GM18519 (cell line): ENCODE data around the gene OR10J4.
"Not testable (repeated sequence)": the region's sequence is repeated elsewhere in the genome, so short reads cannot be mapped to it uniquely, and the experiment has no call there.

Source experiments
- ATAC-seq: cut with Tn5 transposase; IDR thresholded peaks from one replicate; pipeline ENCODE4 v1.9.1; 2021; ENCODE audit warnings: mild to moderate bottlenecking, moderate library complexity; ENCODE audit not compliant: unreplicated experiment, low FRiP score

Gene OR10J4

DNA sequence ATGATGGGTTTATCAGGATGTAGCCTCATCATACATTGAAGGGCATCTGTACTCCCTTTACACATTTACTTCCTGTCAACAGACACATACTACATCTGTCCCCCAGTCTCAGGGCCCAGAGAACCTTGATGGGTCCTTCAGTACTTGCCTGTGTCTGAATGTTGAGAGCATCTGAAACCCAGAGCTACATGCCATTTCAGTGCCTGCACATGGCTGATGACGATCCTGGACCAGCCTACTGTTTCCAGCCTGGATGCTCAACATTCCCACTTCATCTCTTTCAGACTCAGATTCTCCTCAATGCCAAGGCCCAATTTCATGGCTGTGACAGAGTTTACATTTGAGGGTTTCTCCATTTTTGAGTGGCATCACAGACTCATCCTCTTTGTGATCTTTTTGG, at the start of gene OR10J4:
TSS of gene OR10J4 (plus strand) at position 301 of the 400 bp plus-strand sequence.
- ATAC-seq: no peak

DNA sequence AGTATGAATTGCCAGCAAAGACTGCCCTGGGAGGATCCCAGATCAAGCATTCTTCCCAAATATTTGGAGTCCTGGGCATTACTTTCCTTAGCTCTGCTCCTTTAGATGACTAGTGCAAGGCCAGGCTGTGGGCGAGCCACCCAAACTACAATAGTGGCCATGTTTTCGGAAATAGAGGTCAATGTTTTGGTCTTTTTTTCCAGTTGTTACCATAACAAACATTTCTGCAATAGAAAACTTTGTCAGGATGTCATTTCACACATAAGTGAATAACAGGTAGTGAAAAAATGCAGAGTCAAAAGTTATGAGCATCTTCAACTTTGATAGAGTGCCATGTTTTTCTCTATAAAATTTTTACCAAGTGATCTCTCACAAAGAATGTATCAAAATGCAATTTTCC, 25.2 kb upstream of the OR10J4 start:
- ATAC-seq: no peak

DNA sequence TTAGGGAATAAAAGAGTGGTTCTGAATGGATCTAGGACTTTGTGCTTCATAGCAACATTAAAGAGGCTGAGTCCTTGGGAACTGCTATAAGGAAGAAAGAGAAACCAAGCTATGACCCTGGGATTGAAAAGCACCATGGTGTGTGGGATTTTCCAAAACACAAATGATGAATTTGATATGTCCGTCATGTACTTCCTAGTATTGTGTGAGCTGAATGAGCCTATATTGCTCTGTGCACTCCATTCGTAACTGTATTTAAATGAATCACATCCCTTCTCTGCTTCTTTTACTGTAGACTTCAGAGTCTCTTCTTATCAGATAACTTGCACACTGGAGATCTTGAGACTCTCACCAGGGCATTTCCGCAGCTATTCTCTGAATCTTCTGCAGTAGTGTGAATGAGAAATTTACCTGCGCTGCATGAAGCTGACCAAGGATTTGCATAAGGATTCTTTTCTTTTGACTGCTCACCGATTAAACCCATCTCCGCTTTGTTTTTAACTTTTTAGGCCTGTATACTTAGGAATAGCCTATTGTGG, 23.1 kb upstream of the OR10J4 start:
- ATAC-seq: no peak

GRCh38 chr1:159421821-159422220, 10.2 kb upstream of the OR10J4 start:
- ATAC-seq: no peak

- no peak for ATAC-seq
Observed at GRCh38 chr1:159428536-159428935, 3.5 kb upstream of the OR10J4 start.

GRCh38 chr1:159429074-159429861, 2.7 kb upstream of the OR10J4 start:
- ATAC-seq: no peak

DNA sequence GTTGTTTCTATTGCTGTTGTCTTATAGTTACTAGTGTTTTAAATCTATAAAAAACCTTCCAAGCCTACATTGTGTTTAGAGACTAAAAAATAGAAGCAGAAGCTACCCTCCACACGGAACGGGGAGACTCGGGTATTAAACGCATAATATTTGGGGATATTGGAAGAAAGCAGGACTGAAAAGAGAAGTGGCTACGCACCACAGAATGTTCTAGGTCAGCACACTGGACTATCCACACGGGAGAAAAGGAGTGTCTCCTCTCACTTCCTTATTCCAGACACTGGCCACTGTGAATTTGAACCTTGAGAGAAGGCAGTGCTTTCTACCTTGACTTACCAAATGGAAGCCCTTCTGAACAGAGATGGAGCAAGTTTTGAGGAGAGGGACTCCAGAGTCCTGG, 1.0 kb upstream of the OR10J4 start:
- ATAC-seq: no peak

DNA sequence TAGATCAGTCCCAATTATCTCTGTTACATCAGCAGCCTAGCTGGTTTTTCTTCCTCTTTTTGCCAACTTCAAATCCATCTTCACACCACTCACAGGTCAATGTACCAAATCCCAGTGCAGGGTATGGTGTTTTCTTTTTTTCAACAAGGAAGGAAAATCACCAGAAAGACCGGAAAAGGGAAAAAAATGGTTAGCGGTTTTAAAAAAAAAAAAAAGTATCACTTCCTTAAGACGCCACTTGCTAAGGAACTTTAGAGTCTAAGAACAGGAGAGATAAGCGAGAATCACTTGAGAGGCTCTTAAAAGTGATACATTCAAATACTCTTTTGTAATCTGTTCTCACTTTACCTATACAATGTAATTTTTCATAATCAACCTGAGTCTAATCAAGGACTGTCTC, 4.5 kb downstream of the OR10J4 start:
- no peak for ATAC-seq

GRCh38 chr1:159439422-159439821, 7.4 kb downstream of the OR10J4 start, which contains the start of gene OR10J1:
TSS of gene OR10J1 (plus strand) at chr1:159439722. CDS start at chr1:159439792, 70 bp downstream.
- ATAC-seq: no peak

DNA sequence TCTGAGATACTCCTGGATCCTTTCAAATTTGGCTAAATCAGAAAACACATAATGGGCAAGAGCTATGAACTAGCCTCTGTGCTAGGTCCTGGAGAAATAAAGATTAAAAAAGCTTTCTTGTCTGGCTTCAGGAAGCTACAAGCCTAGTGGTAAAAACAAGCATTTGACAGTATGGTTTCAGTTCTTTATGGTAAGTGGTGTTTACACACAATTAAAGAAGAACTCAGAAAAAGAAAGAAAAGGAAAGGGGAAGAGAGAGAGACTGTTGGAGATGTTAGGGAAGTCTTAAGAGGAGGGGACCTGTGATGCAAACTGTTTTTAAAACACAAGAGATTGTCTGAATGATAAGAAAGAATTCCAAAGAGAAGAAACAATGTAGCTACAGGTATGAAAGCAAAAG, 9.4 kb downstream of the OR10J4 start:
- ATAC-seq: no peak

GRCh38 chr1:159442428-159442827, 10.4 kb downstream of the OR10J4 start:
- ATAC-seq: no peak

- no peak for ATAC-seq
Observed at GRCh38 chr1:159443066-159443750, 11.2 kb downstream of the OR10J4 start.

DNA sequence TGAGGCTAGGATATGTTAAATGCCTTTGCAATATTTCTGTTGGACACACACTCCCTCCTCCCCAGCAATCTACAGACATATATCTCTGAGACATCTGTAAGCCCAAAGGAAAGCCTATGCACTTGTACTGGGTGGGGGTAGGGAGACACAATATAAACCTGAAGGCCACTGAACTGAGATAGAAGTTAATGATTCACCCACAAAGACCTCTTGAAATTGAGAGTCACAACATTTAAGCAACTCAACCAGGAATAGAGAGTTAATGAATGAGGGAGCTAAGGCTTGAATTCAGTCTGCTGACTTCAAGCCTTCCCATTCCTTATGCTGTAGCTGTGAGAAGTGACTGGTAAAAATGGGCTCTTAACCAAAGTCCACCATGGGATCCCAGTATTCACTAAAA, 12.5 kb downstream of the OR10J4 start:
- no peak for ATAC-seq

DNA sequence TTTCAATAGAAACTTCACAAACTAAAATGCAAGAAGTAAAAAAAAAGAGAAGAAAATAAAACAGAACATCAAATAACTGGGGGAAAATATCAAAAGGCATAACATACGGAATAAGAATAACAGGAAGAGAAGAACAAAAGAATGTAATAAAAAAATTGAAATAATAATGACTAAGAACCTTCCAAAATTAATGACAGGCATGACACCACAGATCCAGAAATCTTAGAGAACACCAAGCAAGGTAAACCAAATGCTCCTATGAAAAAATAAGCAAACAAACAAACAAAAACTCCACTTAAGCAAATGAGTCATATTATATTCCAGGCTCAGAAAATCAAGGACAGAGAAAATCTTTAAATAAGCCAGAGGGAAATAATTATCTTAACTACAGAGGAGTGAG, 16.2 kb downstream of the OR10J4 start:
- no peak for ATAC-seq

- not testable (repeated sequence) for ATAC-seq
Observed at GRCh38 chr1:159449605-159450004, 17.6 kb downstream of the OR10J4 start.

GRCh38 chr1:159459551-159459950, 27.5 kb downstream of the OR10J4 start:
- no peak for ATAC-seq

DNA sequence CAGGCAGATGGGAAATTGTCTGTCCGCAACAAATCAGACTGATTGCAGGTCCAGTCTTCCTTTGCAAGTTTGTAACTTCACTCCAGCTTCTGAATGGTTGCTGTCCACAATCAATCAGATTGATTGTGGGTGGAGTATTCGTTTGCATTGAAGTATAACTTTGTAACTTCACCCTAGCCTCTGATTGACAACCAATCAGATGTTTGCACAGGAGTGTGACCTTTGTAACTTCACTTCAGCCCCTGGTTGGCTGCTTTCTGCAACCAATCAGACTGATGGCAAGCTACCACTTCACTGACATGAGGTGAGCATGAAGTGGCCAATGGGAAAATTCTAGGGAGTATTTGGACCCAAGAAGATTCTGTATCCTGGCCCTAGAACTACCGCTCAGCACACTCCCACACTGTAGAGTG, 33.2 kb downstream of the OR10J4 start:
- ATAC-seq: no peak

DNA sequence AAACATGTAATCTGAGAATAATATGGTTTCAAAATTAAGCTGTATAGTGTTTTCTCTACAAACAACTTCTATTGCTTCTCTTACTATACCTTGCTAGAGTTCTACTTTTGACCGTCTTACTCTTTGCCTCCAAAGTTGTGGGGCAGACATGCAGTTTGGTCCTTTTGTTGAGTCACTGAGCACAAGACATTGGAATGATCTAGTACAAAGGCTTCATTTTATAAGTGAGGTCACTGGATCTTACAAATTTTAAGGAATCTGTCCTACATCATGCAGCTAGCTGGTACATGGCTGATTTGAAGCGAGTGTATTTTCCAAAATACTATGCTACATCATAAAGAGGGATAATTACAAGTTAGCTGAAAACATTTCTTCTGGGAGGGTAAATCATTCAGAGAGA, 36.3 kb downstream of the OR10J4 start:
- no peak for ATAC-seq

- ATAC-seq: no peak
Observed at GRCh38 chr1:159469921-159470533, 38.0 kb downstream of the OR10J4 start.

DNA sequence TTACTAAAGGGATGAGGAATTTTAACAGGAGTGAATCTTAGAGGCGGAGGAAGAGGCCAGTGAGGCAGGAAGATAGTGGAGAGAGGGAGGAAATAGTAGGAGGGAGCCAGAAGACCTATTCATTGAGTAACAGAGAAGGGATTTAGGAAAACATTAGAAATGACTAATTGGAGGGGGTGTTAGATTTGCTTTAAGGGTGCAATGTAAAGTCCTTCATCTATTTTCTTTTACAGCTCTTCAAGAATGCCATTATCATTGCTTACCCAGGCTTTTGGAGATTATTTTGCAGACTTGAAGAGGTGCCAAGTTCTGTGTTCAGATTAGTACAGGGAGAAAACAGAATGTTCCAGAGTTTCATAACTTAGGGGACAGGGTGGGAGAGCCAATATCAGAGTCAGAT, 41.3 kb downstream of the OR10J4 start:
- no peak for ATAC-seq

DNA sequence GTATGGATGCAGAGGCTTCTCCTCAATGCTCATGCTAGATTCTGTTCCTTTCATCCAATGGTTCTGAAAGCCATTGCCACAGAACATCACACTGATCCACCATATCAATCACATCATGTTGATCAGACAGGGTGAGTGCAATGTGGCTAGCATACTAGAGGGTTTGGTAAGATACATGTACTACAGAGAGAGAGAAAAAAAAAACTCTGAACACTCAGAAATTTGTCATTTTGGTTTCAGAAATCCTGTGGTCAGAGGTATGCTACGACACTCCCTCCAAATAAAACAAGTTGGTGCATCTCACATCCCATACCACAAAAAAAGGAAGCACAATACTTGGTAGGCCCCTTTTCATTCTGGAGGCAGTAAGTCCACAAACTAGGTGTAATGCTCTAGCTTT, 42.9 kb downstream of the OR10J4 start:
- ATAC-seq: no peak
